WI38 (cell line): ENCODE measurements around the gene TLE1.

Source experiments
- H3K4me3 ChIP-seq: 2 replicates; pipeline ENCODE4 v1.5.1; 2011; ENCODE audit warnings: low read depth, mild to moderate bottlenecking, control low read depth, low read length
- TF ChIP-seq, protein P1 (sequence below): IDR thresholded peaks from 2 replicates; pipeline ENCODE4 v1.5.1; 2012; ENCODE audit warnings: low read depth, mild to moderate bottlenecking, control low read depth, low read length

TLE1 gene

DNA sequence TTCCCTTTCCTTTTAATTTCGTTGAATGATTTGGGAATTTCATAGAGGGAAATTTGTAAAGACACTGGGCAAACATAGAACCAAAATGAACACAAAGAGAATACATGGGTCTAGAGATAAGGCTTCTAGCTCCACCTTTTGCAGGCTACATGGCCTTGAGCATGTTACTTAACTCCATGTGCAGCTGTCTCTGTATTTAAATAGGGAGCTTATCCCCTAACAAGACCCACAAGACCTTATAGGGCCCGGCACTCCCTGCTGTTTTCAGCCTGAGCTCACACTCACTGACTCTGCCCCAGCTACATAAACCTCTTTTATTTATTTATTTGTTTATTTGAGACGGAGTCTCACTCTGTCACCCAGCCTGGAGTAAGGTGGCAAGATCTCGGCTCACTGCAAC is 30.6 kb upstream of the TLE1 start:
- TF ChIP-seq, protein P1, sequence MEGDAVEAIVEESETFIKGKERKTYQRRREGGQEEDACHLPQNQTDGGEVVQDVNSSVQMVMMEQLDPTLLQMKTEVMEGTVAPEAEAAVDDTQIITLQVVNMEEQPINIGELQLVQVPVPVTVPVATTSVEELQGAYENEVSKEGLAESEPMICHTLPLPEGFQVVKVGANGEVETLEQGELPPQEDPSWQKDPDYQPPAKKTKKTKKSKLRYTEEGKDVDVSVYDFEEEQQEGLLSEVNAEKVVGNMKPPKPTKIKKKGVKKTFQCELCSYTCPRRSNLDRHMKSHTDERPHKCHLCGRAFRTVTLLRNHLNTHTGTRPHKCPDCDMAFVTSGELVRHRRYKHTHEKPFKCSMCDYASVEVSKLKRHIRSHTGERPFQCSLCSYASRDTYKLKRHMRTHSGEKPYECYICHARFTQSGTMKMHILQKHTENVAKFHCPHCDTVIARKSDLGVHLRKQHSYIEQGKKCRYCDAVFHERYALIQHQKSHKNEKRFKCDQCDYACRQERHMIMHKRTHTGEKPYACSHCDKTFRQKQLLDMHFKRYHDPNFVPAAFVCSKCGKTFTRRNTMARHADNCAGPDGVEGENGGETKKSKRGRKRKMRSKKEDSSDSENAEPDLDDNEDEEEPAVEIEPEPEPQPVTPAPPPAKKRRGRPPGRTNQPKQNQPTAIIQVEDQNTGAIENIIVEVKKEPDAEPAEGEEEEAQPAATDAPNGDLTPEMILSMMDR: no peak
- no peak overlapping the region for H3K4me3 ChIP-seq

DNA sequence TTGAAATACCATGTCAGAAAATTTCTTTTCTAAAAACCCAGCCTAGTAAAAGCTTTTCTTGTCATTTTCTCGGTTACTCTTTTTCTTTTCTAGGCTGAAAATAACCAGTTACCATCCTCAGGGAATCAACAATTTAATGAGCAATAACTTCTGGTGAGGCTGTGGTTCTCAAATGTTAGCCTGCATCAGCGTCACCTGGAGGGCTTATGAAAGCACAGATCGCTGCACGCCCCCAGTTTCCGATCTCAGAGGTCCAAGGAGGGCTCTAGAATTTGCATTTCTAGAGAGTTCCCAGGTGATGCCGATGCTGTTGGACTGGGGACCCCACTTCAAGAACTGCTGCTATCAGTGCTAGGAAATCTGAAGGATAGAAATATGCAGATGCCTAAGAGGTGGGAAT is 28.9 kb upstream of the TLE1 start:
- H3K4me3 ChIP-seq: no peak overlapping the region
- TF ChIP-seq, protein P1: no peak

DNA sequence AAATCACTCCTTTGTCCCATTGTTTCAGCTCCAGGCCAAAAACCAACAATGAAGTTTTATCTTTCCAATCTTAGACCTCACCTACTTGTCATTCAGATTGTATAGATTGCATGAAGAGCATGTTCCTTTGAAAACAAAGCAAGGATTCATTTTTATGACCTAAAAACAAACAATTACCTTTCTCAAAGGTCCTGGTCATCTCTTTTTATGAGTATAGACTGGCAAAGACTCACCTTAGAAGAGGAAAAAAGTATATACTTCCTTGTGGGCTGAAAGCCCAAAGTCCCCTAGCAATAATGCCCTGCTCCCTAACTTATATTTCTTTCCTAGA is 28.4 kb upstream of the TLE1 start:
- TF ChIP-seq, protein P1: no peak
- no peak overlapping the region for H3K4me3 ChIP-seq

DNA sequence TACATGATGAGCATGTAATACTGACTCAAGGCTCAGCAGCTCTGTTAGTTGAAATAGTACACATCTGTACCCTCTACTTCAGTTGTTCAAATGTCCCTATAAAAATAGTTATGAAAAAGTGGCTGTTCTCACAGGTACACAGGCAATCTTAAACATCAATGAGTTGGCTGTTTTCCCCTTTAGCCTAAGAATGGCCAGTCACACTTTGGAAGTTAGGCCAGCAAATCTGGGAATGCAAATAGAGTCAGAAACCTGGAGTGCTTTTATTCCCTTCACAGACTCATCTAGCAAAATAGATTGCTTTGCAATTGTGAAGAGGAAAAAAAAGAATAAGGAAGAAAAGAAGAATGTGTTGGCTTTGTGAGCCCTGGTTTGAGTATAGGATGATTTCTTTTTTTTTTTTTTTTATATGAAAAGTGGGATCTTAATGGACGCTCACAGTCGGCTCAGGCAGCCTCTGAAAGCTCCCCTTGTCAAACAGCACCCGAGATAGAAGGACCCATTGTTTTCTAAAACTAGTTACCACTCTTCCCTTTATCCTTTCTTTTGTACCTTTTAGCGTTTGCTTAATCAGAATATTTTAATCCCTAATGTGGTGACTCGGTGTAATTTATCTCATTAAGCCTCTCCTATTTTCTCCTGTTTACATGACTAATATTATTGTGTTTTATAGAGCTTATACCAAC is 27.9 kb upstream of the TLE1 start:
- no peak overlapping the region for H3K4me3 ChIP-seq
- TF ChIP-seq, protein P1: no peak

DNA sequence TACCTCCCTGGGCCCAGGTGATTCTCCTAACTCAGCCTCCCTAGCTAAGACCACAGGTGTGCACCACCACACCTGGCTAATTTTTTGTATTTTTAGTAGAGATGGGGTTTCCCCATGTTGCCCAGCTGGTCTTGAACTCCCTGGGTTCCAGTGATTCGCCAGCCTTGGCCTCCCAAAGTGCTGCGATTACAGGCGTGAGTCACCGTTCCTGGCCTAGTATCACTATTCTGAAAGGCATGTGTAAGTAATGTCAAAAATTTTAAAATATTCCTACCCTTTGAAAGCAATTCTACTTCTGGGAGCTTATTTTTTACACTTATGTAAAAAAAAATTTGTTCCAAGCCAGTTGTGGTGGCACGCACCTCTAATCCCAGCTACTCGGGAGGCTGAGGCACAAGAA is 27.1 kb upstream of the TLE1 start:
- TF ChIP-seq, protein P1: no peak
- H3K4me3 ChIP-seq: no peak overlapping the region

DNA sequence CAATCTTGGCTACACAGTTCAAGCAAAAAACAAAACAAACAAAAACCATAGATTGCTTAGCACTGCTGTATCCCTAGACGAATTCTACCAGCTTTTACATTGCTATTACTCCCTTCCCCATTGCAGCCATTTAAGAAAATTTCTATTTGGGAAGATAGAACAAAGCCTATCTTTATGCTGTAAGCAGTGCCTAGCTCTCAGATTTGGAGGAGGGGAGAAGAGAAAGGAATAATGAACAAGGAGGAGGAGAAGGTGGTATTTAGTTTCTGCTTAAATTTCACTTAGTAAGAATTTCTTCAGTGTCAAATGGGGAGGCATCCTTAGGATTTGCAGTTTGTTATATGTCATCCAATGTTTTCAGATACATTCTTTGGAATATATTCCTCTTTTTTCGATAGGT is 16.2 kb upstream of the TLE1 start:
- H3K4me3 ChIP-seq: no peak overlapping the region
- TF ChIP-seq, protein P1: no peak

DNA sequence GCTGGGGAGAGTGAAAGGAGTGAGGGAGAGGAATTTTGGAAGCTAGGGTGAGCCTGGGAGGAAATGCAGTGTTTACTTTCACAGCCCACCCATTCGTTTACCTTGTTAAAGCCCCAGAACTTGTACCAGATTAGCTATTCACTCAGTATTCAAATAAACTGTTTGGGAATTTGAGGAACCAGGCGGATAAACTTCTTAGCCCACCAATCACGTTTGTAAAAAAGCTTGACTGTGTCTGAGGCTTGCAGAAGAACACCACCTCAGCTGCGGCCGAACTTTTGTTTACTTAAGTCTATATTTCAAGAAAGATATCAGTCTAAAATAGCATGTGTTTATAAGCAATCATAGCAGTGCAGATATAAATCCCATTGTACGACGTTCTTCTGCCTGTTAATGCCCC is 5.2 kb upstream of the TLE1 start:
- no peak overlapping the region for H3K4me3 ChIP-seq
- TF ChIP-seq, protein P1: no peak
